ENCODE measurements around the gene CNGA2.

Gene CNGA2

DNA sequence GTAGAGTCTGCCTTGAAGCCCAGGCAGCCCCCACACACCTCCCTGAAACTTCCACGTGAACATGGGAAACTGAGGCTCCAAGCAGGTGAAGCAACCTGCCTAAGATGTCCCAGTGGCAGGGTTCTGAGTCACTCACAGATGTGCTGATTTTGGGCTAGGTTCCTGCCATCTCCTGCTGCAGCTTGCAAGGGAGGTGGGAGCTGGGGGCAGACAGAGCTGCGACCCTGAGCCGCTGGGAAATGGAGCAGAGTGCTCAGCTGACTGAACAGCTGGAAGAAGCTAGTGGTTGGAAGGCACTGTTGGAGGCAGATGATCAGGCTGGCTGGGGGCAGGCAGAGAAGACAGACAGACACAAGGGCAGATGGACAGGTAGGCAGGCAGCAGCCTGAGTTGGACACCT, 22.3 kb upstream of the CNGA2 start:
- DNase-seq: no peak

DNA sequence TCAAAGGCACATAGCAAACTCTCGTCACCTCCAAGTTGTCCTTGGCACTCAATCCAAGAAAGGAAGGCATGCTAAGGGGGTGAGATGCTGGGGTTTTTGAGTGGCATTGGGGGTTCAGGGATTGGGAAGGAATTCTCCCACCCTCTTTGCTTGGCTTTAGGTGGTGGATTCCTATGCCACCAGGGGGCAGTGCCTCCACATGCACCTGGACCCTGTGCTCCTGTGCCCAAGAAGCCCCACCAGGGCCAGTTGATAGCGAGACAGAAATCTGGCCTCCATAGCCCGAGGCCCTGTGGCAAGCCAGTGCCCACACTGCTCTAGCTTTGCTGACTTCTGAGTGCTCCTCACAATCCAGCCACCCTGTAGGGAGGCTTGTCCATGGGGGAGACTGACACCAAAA, 20.7 kb upstream of the CNGA2 start:
- no peak for DNase-seq

DNA sequence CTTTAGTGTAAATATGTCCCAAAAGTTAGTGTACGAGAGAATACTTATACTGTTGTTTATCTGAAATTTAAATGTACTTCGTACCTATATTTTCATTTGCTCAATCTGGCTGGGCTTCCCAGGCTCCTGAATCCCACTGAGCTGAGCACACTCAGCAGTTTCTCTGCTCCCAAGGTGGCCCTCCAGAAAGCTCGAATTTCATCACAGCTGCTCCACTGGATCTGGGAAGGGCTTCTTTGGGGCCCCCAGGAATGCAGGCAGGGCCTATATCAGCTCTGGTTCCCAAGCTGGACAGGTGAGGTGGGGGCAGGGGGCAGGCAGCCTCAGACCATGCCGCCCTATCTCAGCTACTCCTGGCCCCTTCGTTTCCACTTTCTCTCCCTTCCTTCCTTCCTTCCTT, 20.2 kb upstream of the CNGA2 start:
- no peak for DNase-seq

DNA sequence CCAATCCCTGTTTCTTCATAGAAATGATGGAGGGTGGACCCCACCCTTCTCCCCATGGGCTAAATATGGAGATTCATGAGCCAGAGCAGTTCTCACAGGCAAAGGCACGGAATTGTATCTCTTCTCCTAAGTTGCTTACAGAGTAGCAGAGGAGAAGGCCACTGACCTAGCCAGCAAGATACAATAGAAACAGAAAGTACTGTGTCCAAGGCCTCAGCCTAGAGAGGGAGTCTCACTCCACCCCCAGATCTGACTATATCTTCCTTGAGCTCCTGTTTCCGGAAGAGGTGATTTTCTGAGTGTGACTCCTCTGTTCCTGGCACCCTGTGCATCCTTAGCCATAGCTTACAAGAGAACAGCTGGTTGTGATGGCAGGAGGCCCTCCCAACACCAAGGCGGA, 18.8 kb upstream of the CNGA2 start, which contains the start of gene FATE1:
FATE1 (plus strand) TSS at position 284 of the 400 bp plus-strand sequence; CDS start at position 369, 85 bp downstream.
- no peak for DNase-seq

GRCh38 chrX:151722241-151722846, 12.2 kb upstream of the CNGA2 start:
- no peak for DNase-seq

DNA sequence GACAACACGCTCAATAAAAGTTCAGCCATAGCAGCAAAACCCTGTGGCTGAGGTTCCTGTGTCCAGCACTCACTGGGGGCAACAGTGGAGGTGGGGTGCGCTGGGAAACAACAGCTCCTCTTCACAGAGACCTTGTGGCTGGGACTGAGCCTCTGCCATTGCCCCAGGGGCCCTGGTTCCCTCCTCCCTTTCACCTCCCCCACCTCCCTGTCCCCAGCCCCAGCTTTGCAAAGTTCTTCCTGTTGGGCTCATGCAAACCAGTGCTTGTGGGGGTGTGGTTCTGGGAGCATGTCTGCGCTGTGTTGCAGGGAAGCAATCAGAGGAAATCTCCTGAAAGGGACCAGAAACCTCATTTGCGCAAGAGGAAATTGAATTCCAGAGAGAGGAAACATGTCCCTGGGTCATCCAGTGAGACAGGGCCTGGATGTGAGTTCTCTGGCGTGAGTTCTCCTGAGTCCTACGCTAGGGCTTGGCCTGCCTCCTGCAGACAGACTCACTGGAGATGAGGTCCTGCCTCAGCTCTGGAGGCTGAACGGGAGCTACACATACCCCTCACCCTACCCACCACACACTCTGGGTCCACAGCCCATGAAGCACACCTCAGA, 11.3 kb upstream of the CNGA2 start:
- no peak for DNase-seq

DNA sequence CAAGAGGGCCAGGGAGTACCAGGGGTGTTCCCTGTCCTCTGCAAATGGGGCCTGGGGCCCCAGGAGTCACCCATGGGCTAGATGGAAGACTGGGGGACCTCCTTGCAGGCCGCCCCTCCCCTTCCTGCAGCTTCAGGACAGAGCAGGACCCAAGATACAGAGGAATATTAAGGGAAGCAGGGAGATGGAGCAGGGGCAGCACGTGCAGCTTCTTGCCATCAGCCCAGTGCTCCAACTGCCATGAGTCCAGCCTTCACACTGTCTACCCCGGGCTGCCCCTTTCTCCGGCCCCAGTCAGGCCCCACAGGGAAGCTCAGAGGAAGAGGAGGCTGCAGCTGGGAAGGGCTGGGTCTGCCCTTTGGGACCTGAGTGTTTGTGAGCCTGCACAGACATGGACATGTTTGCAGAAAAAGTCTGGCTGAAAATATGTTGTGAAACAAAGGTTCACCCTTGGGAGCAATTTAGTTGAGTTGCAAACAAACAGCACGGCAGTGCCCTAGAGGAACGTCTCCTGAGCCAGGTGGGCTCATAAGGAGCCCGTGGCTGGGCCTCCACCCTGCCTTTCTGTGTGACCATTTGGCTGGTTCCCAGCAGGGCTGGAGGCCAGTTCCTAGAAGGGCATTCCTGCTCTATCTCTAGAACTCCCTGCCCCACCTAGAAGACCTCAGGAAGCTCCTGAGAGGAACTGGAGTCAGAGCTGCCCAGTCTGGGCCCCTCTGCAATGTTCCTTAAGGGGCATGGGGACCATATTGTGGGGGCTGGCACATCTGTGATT, 9.8 kb upstream of the CNGA2 start:
- no peak for DNase-seq

DNA sequence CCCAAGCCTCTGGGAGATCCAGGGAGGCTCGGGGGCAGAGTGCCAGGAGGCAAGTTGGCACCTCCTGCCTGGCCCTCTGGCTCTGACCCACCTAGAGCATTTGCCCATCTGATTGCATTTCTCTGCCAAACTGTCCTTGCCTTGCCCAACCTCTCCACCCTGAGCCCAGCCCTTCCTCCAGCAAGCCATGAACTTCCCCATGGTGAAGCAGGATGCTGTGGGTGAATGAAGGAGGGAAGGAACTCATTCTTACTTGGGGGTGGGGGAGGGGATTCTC, 9.3 kb upstream of the CNGA2 start:
- DNase-seq: no peak

- DNase-seq: no peak
These were observed 7.8 kb upstream of the CNGA2 start for GRCh38 chrX:151726751-151727150.

GRCh38 chrX:151727346-151727745, 7.2 kb upstream of the CNGA2 start:
- DNase-seq: no peak

DNA sequence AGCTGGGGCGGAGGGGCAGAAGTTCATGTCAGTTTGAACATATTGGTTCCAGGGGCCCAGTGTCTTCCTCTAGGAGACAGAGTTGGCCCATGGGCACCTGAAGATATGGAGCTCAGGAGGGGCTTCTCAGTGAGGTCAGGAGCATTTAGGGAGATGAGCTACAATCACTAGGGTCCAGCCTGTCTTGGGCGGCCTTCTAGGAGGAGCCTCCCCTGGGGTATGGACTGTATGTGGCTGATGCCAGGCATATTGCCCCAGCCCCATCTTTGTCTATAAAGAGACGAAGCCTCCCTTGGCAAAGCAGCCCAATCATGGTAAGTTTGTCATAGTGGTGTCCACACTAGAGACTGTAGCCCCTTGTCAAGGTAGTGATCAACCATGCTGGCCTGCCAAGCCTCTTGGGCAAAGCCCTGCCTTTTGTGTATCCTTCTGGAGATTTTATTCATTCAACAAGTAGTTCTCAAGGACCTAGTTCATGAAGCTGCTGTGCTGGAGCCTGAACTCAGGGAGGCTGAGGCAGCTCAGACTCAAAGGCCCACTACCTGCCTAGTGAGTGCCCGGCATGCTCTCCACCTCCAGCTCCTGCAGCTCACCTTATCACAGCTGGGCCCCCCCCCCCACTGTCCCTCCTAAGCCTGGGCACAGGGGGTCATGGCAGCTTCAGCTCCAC, 5.4 kb upstream of the CNGA2 start:
- no peak for DNase-seq

GRCh38 chrX:151735219-151735618, 673 bp downstream of the CNGA2 start:
- DNase-seq: no peak

GRCh38 chrX:151736685-151737084, 2.1 kb downstream of the CNGA2 start:
- no peak for DNase-seq

DNA sequence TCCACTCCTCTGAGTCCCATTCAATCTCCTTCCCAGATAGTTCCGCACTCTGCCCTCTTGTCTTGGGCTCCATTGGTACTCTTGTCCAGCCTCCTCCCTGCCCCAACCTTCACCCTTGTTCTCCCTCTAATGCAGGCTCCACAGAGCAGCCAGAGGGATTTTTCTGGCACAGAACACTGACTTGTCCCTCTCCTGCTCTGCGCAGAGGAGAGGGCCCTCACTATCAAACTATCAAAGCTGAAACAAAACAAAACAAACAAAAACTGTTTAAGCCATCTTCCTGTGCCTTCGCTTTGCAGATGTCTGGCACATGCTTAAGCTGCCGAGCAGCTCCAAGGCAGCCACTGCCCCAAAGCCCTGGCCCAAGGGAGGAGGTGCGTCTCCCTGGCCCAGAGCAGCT, 2.9 kb downstream of the CNGA2 start:
- no peak for DNase-seq

GRCh38 chrX:151738751-151739150, 4.2 kb downstream of the CNGA2 start:
- DNase-seq: no peak

GRCh38 chrX:151741606-151742005, 7.1 kb downstream of the CNGA2 start:
- no peak for DNase-seq

DNA sequence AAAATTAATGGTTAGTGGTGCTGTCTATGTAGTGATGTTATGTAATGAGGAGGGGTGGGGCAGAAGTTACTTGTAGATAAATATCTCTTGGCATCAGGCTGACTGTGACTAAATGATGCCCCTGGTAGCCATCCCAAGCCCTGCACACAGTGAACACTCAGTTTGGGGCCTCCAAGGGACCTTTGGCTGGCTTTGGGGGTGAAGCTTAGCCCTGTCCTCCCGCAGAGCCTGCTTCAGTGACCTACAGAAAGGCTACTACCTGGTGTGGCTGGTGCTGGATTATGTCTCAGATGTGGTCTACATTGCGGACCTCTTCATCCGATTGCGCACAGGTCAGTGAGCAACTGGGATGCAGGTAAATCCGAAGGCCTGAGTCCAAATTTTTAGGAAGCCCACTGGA, 7.8 kb downstream of the CNGA2 start:
- no peak for DNase-seq

- DNase-seq: no peak
These were observed 9.3 kb downstream of the CNGA2 start for GRCh38 chrX:151743651-151744470.

- DNase-seq: no peak
These were observed 11.1 kb downstream of the CNGA2 start for GRCh38 chrX:151745651-151746050.

- DNase-seq: no peak
These were observed 12.0 kb downstream of the CNGA2 start for GRCh38 chrX:151746502-151746901.

DNA sequence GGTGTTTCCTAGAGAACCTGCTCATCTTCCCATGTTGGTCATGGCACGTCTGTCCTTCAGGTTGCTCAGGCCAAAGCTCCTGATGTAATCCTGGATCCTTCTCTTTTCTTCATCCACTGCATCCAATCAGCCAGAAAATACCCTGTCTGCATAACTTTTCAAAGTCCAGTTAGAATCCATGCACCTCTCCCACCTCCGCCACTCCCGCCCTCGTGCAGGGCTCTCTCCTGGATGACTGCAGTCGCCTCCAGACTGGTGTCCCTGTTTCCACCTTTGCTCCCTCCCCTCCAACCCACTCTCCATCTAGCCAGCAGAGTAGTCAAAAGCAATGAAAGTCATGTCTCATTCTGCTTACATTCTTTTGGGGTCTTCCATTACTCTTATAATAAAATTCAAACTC, 16.0 kb downstream of the CNGA2 start:
- DNase-seq: no peak

- DNase-seq: no peak
These were observed 18.3 kb downstream of the CNGA2 start for GRCh38 chrX:151752847-151753246.

All from CD4-positive, alpha-beta T cell treated with Interferon gamma for 1 hour (primary cell).